HEK293 (cell line): ENCODE measurements around the gene TMEM208.

Source experiments
- CTCF ChIA-PET: fragments of 350-600 bp; formaldehyde crosslinking; extraction: SDS; loops from one replicate; lab custom pipeline; 2021; ENCODE audit warnings: antibody characterized with exemption; lab: Yijun Ruan, JAX
- POLR2A ChIA-PET: fragments of 300-600 bp; formaldehyde crosslinking; extraction: SDS; loops from one replicate; lab custom pipeline; 2020; ENCODE audit warnings: antibody characterized with exemption, inconsistent platforms; lab: Yijun Ruan, JAX
- H3K27ac ChIP-seq: fragments of 200-500 bp; sonication (Bioruptor generic); 2 replicates; pipeline ENCODE4 v1.5.1; 2014; ENCODE audit warnings: low read depth, low read length, control low read depth, inconsistent platforms; ENCODE audit errors: extremely low read depth
- H3K36me3 ChIP-seq, 2 experiments: fragments of 200-500 bp in 1 of 2; sonication (Bioruptor generic) in 1 of 2; 1 replicate in 1 of 2; 2 replicates in 1 of 2; pipeline ENCODE4 v1.5.1; 2014 to 2017; ENCODE audit warnings: inconsistent platforms in 2 of 2, low read length in 2 of 2; ENCODE audit not compliant: control insufficient read depth in 2 of 2, insufficient read depth in 1 of 2
- H3K4me1 ChIP-seq: fragments of 200-500 bp; sonication (Bioruptor generic); 2 replicates; pipeline ENCODE4 v1.5.1; 2014; ENCODE audit warnings: mild to moderate bottlenecking, low read length, inconsistent platforms; ENCODE audit not compliant: control insufficient read depth, insufficient read depth
- H3K4me3 ChIP-seq: 2 replicates; pipeline ENCODE4 v1.5.1; 2011; ENCODE audit warnings: low read depth, mild to moderate bottlenecking, control low read depth, low read length, moderate library complexity
- H3K9me3 ChIP-seq: fragments of 200-500 bp; sonication (Bioruptor generic); 2 replicates; pipeline ENCODE4 v1.5.1; 2014; ENCODE audit warnings: low read depth, low read length, inconsistent platforms; ENCODE audit not compliant: control insufficient read depth, insufficient read depth
- HOXC10 ChIP-seq: sonication (generic); formaldehyde crosslinking; IDR thresholded peaks from 2 replicates; pipeline ENCODE4 v1.8.1; 2023; ENCODE audit warnings: mild to moderate bottlenecking, missing genetic modification reagents
- KLF1 ChIP-seq: fragments of 450-650 bp; formaldehyde crosslinking; IDR thresholded peaks from 2 replicates; pipeline ENCODE4 v1.5.1; 2016; ENCODE audit warnings: missing biosample characterization, missing genetic modification characterization
- KLF8 ChIP-seq: fragments of 450-650 bp; formaldehyde crosslinking; IDR thresholded peaks from 2 replicates; pipeline ENCODE4 v1.5.1; 2016; ENCODE audit warnings: missing biosample characterization, missing genetic modification characterization
- ZBTB11 ChIP-seq: fragments of 450-650 bp; formaldehyde crosslinking; conservative IDR thresholded peaks from 2 replicates; pipeline ENCODE4 v1.5.1; 2016; ENCODE audit warnings: low read depth, missing biosample characterization, missing genetic modification characterization
- ZNF174 ChIP-seq: fragments of 450-650 bp; formaldehyde crosslinking; IDR thresholded peaks from 2 replicates; pipeline ENCODE4 v1.5.0; 2017; ENCODE audit warnings: missing biosample characterization, mild to moderate bottlenecking, missing genetic modification characterization
- ZNF23 ChIP-seq: fragments of 450-650 bp; formaldehyde crosslinking; IDR thresholded peaks from 2 replicates; pipeline ENCODE4 v1.5.1; 2016; ENCODE audit warnings: missing biosample characterization, missing genetic modification characterization, borderline replicate concordance
- ZNF274 ChIP-seq, 2 experiments: fragments of 200-500 bp in 1 of 2; fragments of 450-650 bp in 1 of 2; sonication (Bioruptor generic) in 1 of 2; formaldehyde crosslinking in 1 of 2; IDR thresholded peaks; 2 replicates each; pipeline versions ENCODE4 v1.5.1 to v1.6.1; 2014 to 2016; ENCODE audit warnings: borderline replicate concordance in 1 of 2, inconsistent platforms in 1 of 2, low read length in 1 of 2, missing biosample characterization in 1 of 2, missing genetic modification characterization in 1 of 2
- ZNF404 ChIP-seq: fragments of 450-650 bp; formaldehyde crosslinking; IDR thresholded peaks from 2 replicates; pipeline ENCODE4 v1.5.1; 2017; ENCODE audit warnings: missing biosample characterization, missing genetic modification characterization
- ZNF48 ChIP-seq: fragments of 450-650 bp; formaldehyde crosslinking; IDR thresholded peaks from 2 replicates; pipeline ENCODE4 v1.5.1; 2016; ENCODE audit warnings: missing biosample characterization, missing genetic modification characterization
- ZNF658 ChIP-seq: fragments of 450-650 bp; formaldehyde crosslinking; IDR thresholded peaks from 2 replicates; pipeline ENCODE4; 2016; ENCODE audit warnings: missing biosample characterization, missing genetic modification characterization
- ZNF791 ChIP-seq: fragments of 450-650 bp; formaldehyde crosslinking; IDR thresholded peaks from 2 replicates; pipeline ENCODE4 v1.5.1; 2016; ENCODE audit warnings: missing biosample characterization, missing genetic modification characterization
- TF ChIP-seq, protein P1 (sequence below): fragments of 450-650 bp; IDR thresholded peaks from 2 replicates; pipeline ENCODE4 v1.5.1; 2018; ENCODE audit warnings: missing biosample characterization, mild to moderate bottlenecking, missing genetic modification characterization
- TF ChIP-seq, protein P2 (sequence below): fragments of 450-650 bp; formaldehyde crosslinking; IDR thresholded peaks from 2 replicates; pipeline ENCODE4 v1.5.1; 2016; ENCODE audit warnings: missing biosample characterization, missing genetic modification characterization
- TF ChIP-seq, protein P3 (sequence below): fragments of 450-650 bp; formaldehyde crosslinking; IDR thresholded peaks from 2 replicates; pipeline ENCODE4 v1.5.1; 2016; ENCODE audit warnings: missing biosample characterization, missing genetic modification characterization
- TF ChIP-seq, protein P4 (sequence below): fragments of 450-650 bp; formaldehyde crosslinking; IDR thresholded peaks from 2 replicates; pipeline ENCODE4 v1.5.1; 2016; ENCODE audit warnings: missing biosample characterization, missing genetic modification characterization, borderline replicate concordance

Gene TMEM208

GRCh38 chr16:67199011-67199807 is 27.7 kb upstream of the TMEM208 start, which contains the start of gene ELMO3:
TSS of gene ELMO3 (plus strand) at chr16:67199131. CDS start at chr16:67199327, 196 bp downstream.
- Histone ChIP-seq H3K4me3 (no peak within 1 kb of the TSS), H3K9me3 (no peaks in the 10 kb centered on the region), H3K4me1 (no peaks in the 10 kb centered on the region), H3K36me3 (peaks cover 7 to 89% of the 10 kb centered on the region in 2 experiments; a peak in 2 of 3 replicates), H3K27ac (no peak within 1 kb of the TSS)
- ChIA-PET CTCF (interaction anchor here (0.7 to 2.2 kb wide), 3 partner anchors 9 to 26 kb away, joined by 3 to 7 read pairs (median 4); no protein-coding TSS in a partner anchor), POLR2A (interaction anchor here (0.6 to 2.1 kb wide), 5 partner anchors 8 to 87 kb away, joined by 3 to 11 read pairs (median 3); partner anchors contain the start of gene TMEM208)
- TF ChIP-seq KLF1 (tag by site-specific recombination) (peak; percentile 59), ZNF48 (tag by site-specific recombination) (no peak), KLF8 (tag by site-specific recombination) (peak; percentile 59; the same call in 1 of the 2 replicates), ZNF274 (IDR thresholded peaks at IDR 0.05; ENCODE audit: low read length) (no peak), ZNF274 (tag by site-specific recombination; IDR thresholded peaks at IDR 0.05; ENCODE audit: borderline replicate concordance) (no peak), HOXC10 (CRISPR knock-in tag) (no peak), ZNF791 (tag by site-specific recombination) (no peak)
- TF ChIP-seq, protein P1, sequence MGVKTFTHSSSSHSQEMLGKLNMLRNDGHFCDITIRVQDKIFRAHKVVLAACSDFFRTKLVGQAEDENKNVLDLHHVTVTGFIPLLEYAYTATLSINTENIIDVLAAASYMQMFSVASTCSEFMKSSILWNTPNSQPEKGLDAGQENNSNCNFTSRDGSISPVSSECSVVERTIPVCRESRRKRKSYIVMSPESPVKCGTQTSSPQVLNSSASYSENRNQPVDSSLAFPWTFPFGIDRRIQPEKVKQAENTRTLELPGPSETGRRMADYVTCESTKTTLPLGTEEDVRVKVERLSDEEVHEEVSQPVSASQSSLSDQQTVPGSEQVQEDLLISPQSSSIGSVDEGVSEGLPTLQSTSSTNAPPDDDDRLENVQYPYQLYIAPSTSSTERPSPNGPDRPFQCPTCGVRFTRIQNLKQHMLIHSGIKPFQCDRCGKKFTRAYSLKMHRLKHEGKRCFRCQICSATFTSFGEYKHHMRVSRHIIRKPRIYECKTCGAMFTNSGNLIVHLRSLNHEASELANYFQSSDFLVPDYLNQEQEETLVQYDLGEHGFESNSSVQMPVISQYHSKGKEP (tag by site-specific recombination), result no peak

- POLR2A ChIA-PET, result interaction anchor here (1.5 kb wide), 1 partner anchor 27 kb away, joined by 4 read pairs; the partner anchor contains the start of gene TMEM208
- peaks cover 6 to 85% of the 10 kb centered on the region in 2 experiments; a peak in 2 of 3 replicates for H3K36me3 ChIP-seq
Observed at GRCh38 chr16:67199808-67200198, 27.1 kb upstream of the TMEM208 start.

GRCh38 chr16:67200491-67200890 is 26.4 kb upstream of the TMEM208 start:
- Histone ChIP-seq H3K4me3 (no peak overlapping the region), H3K36me3 (peaks cover 0 to 78% of the 10 kb centered on the region in 2 experiments; a peak in 2 of 3 replicates), H3K27ac (no peak overlapping the region), H3K9me3 (no peaks in the 10 kb centered on the region), H3K4me1 (no peaks in the 10 kb centered on the region)
- CTCF ChIA-PET, result interaction anchor here (0.6 kb wide), 1 partner anchor 222 kb away, joined by 3 read pairs; no protein-coding TSS in a partner anchor
- POLR2A ChIA-PET, result interaction anchor here (0.6 to 1.5 kb wide), 4 partner anchors 8 to 194 kb away, joined by 3 to 9 read pairs (median 4); partner anchors contain the start of genes E2F4 and TMEM208
- no peak for TF ChIP-seq ZNF791 (tag by site-specific recombination)
- no peak for TF ChIP-seq ZBTB11 (tag by site-specific recombination)
- no peak for TF ChIP-seq ZNF23 (tag by site-specific recombination)
- TF ChIP-seq, protein P2, sequence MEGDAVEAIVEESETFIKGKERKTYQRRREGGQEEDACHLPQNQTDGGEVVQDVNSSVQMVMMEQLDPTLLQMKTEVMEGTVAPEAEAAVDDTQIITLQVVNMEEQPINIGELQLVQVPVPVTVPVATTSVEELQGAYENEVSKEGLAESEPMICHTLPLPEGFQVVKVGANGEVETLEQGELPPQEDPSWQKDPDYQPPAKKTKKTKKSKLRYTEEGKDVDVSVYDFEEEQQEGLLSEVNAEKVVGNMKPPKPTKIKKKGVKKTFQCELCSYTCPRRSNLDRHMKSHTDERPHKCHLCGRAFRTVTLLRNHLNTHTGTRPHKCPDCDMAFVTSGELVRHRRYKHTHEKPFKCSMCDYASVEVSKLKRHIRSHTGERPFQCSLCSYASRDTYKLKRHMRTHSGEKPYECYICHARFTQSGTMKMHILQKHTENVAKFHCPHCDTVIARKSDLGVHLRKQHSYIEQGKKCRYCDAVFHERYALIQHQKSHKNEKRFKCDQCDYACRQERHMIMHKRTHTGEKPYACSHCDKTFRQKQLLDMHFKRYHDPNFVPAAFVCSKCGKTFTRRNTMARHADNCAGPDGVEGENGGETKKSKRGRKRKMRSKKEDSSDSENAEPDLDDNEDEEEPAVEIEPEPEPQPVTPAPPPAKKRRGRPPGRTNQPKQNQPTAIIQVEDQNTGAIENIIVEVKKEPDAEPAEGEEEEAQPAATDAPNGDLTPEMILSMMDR (tag by site-specific recombination), result no peak
- TF ChIP-seq ZNF404 (tag by site-specific recombination), result no peak
- TF ChIP-seq, protein P3, sequence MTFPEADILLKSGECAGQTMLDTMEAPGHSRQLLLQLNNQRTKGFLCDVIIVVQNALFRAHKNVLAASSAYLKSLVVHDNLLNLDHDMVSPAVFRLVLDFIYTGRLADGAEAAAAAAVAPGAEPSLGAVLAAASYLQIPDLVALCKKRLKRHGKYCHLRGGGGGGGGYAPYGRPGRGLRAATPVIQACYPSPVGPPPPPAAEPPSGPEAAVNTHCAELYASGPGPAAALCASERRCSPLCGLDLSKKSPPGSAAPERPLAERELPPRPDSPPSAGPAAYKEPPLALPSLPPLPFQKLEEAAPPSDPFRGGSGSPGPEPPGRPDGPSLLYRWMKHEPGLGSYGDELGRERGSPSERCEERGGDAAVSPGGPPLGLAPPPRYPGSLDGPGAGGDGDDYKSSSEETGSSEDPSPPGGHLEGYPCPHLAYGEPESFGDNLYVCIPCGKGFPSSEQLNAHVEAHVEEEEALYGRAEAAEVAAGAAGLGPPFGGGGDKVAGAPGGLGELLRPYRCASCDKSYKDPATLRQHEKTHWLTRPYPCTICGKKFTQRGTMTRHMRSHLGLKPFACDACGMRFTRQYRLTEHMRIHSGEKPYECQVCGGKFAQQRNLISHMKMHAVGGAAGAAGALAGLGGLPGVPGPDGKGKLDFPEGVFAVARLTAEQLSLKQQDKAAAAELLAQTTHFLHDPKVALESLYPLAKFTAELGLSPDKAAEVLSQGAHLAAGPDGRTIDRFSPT (tag by site-specific recombination), result no peak
- no peak for TF ChIP-seq ZNF174
- TF ChIP-seq, protein P4, sequence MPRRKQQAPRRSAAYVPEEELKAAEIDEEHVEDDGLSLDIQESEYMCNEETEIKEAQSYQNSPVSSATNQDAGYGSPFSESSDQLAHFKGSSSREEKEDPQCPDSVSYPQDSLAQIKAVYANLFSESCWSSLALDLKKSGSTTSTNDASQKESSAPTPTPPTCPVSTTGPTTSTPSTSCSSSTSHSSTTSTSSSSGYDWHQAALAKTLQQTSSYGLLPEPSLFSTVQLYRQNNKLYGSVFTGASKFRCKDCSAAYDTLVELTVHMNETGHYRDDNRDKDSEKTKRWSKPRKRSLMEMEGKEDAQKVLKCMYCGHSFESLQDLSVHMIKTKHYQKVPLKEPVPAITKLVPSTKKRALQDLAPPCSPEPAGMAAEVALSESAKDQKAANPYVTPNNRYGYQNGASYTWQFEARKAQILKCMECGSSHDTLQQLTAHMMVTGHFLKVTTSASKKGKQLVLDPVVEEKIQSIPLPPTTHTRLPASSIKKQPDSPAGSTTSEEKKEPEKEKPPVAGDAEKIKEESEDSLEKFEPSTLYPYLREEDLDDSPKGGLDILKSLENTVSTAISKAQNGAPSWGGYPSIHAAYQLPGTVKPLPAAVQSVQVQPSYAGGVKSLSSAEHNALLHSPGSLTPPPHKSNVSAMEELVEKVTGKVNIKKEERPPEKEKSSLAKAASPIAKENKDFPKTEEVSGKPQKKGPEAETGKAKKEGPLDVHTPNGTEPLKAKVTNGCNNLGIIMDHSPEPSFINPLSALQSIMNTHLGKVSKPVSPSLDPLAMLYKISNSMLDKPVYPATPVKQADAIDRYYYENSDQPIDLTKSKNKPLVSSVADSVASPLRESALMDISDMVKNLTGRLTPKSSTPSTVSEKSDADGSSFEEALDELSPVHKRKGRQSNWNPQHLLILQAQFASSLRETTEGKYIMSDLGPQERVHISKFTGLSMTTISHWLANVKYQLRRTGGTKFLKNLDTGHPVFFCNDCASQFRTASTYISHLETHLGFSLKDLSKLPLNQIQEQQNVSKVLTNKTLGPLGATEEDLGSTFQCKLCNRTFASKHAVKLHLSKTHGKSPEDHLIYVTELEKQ (tag by site-specific recombination), result no peak

More at GRCh38 chr16:67199808-67200198, 27.1 kb upstream of the TMEM208 start:
- no peak overlapping the region for H3K4me3 ChIP-seq
- H3K4me1 ChIP-seq, result no peaks in the 10 kb centered on the region
- CTCF ChIA-PET, result no interaction called here
- H3K27ac ChIP-seq, result no peak overlapping the region
- TF ChIP-seq KLF1 (tag by site-specific recombination) (peak; percentile 39), ZNF658 (tag by site-specific recombination) (no peak)
- TF ChIP-seq, all 188 proteins: peak for 1
- H3K9me3 ChIP-seq, result no peaks in the 10 kb centered on the region
